Body of pancreas (tissue), 4 donors: Measurements from ENCODE around the gene TDRD9.

Experiments used
- POLR2A ChIP-seq, 3 donors: fragments of 450-650 bp; IDR thresholded peaks; one replicate each; pipeline ENCODE4 v1.6.1; 2016; ENCODE audit warnings: antibody characterized with exemption in 3 of 3, mild to moderate bottlenecking in 2 of 3
- TF ChIP-seq, protein P1 (sequence below), 7 experiments: fragments of 450-650 bp in 4 of 7; fragments of 200-600 bp in 3 of 7; sonication (generic) in 3 of 7; IDR thresholded peaks; one replicate each; pipeline ENCODE4 v1.5.1; 2016 to 2019; ENCODE audit warnings: antibody characterized with exemption in 7 of 7

DNA sequence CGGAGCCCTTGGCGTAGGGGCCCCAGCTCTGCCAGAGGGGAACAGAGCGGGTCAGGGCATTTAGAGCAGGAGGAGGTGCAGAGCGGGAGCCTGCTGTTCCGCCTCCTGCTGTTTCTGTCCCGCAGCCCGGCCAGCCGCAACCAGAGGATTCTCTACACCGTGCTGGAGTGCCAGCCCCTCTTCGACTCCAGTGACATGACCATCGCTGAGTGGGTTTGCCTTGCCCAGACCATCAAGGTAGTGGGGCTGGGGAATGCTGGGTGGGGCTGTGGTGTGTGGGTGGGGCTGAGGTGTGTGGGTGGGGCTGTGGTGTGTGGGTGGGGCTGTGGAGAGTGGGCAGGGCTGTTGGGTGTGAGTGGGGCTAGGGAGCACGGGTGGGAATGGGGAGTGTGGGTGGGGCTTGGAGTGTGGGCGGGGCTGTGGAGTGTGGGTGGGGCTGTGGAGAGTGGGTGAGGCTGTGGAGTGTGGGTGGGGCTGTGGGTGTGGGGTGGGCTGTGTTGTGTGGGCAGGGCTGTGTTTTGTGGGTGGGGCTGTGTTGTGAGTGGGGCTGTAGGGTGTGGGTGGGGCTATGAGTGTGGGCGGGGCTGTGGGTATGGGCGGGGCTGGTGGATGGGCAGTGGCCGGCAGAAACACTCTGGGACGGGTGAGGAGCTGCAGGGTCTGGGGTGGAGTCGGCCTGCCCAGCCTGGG, 165.3 kb downstream of the TDRD9 start:
- TF ChIP-seq, protein P1, sequence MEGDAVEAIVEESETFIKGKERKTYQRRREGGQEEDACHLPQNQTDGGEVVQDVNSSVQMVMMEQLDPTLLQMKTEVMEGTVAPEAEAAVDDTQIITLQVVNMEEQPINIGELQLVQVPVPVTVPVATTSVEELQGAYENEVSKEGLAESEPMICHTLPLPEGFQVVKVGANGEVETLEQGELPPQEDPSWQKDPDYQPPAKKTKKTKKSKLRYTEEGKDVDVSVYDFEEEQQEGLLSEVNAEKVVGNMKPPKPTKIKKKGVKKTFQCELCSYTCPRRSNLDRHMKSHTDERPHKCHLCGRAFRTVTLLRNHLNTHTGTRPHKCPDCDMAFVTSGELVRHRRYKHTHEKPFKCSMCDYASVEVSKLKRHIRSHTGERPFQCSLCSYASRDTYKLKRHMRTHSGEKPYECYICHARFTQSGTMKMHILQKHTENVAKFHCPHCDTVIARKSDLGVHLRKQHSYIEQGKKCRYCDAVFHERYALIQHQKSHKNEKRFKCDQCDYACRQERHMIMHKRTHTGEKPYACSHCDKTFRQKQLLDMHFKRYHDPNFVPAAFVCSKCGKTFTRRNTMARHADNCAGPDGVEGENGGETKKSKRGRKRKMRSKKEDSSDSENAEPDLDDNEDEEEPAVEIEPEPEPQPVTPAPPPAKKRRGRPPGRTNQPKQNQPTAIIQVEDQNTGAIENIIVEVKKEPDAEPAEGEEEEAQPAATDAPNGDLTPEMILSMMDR (IDR thresholded peaks at IDR 0.05): no peak
- TF ChIP-seq POLR2A (IDR thresholded peaks at IDR 0.05): no peak
